NCI-H1105 treated with DMSO at 0.1 percent for 48 hours (cell line): ENCODE results near the gene MLF1.
A peak's percentile ranks its signal among the peaks of the same experiment; 100 is the strongest.
"Not testable (repeated sequence)": the region's sequence is repeated elsewhere in the genome, so short reads cannot be mapped to it uniquely, and the experiment has no call there.

Experiments
- DNase-seq: peaks from one replicate; lab custom pipeline; 2025; lab: John Stamatoyannopoulos, UW

MLF1 gene, protein sequence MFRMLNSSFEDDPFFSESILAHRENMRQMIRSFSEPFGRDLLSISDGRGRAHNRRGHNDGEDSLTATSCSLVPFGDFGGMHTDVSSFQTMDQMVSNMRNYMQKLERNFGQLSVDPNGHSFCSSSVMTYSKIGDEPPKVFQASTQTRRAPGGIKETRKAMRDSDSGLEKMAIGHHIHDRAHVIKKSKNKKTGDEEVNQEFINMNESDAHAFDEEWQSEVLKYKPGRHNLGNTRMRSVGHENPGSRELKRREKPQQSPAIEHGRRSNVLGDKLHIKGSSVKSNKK

DNA sequence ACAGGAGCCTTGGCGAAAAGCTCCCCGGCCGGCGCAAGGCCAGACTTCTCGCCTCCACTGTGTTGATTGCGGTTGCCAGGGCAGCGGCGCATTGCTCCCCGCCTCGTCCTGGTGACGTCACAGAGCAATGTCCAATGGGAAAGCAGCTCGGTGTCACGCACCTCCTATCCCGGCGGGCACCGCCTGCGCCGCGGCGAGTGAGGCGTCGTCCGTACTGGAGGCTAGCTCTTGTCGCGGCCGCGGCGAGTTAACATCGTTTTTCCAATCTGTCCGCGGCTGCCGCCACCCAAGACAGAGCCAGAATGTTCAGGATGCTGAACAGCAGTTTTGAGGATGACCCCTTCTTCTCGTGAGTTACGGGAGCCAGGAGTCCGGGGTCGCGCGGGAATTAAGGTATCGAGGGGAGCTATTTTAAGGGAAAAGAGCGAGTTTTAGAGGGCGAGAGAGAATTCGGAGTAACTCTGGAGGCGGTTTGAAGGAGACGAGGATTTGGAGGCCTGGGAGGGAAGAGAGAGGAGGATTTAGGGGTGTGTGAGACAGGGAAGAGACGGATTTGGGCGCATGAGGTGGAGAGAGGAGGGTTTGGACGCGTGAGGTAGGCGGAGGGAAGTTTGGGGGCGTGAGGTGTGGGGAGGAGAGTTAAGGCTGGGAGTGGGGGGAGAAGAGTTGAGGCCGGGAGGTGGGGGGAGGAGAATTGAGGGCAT, at the start of gene MLF1:
MLF1 (plus strand) TSS at position 196 of the 704 bp plus-strand sequence; CDS start at position 303, 107 bp downstream.
- DNase-seq, result peak; percentile 98

DNA sequence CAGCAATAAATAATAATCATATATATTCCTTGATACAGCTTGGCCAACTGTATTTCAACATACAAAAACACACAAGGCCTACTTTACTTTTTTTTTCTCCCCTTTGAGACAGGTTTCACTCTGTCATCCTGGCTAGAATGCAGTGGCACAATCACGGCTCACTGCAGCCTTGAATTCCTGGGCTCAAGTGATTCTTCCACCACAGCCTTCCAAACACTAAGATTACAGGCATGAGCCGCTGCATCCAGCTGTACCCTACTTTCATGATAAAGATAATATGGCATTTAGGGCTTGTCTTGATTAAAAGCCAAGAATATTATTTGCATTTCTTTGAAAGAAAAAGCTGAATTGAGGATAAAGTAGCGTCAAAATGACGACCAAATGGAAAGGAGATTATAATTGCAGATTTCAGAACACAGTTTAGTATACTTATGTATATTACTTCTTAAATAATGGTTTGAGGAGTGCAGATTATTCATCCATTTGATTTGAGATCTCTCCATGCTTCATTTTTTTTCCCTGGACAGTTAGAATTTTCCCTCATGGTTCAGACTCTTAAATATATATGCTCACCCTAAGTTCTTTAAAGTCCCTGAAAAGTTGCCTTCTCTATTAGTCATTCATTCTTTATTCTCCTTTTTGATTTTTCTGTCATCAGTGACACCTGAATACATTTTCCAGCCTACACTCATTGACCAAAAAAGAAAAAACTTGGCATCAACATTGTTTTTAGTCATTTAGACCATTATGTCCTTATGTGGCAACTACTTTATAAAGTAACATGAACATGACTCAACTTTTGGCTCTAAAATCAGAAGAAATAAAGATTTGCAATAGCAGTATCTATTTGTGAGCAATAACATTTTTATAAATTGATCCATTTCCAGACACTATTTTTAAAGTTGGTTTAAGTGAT, 48.5 kb upstream of the MLF1 start:
- no peak for DNase-seq

DNA sequence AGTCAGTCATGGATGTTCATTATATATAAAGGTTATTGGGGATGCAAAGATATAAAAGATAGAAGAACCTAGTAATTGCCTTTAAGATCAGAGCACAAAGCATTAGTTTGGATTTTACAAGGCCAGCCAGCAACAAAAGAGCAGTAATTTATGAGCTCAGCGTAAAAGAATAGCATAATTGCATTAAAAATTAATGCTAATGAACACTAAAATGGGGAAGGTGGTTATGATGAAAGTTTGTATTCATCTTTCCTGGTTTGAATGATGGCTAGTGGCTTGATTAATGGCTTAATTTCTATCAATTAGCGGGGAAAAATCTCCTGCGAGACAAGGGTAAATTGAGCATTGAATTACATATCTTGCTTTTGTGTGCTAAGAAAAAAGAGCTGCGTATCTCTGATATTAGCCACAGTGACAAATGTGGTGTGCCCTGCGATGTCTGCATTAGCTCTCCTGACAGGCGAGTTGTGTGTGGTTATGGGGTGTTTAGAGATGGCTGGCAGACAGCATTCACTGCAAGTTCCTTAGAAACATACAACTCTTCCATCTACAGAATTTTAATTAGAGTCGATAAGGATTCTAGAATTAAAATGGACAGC, 42.8 kb upstream of the MLF1 start:
- peak; percentile 99 for DNase-seq

DNA sequence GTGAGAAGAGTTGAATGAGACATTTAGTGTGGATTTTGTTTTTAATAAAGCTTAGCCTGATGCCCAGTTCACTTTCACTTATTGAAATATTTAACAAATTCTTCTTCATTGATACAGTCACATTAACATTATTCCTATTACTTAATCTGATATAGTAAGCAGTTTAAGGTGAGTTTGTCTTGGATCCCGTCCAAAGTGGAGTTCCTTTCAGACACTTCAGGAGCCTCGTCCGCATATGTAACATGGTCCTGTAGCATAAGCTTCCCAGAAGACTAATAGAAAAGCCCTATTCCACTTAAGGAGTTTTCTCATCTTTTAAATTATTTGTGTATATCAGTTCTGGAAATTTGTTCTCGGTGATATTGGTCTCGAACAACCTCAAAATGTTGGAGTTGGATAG, 39.7 kb upstream of the MLF1 start:
- peak; percentile 78 for DNase-seq

DNA sequence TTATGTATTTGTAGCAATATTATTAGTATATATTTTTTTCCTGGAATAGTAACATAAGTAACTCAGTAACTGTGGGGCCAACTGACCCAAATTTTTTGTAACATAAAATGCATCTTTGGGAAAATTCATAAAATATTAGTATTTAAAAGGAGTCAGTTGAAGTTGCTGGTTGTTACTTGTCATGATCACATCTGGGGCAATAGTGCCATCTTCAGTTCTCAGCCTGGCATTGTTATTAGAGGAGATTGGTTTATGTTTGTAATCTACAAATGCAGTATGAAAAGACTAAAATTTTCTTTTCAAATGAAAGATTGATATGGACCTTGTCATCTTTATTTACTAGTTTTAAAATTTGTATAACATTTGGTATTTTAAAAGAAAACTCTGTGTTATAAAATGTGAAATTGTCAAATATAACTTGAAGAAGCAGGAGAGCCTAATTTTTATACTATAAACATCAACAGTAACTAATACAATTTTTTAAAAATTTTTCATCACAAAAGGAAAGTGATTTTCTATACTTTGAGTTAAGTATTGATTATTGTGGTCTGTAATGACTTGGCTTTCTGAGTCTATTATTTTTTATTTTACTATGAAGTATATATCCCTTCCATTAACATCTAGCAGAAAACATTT, 38.8 kb upstream of the MLF1 start:
- peak; percentile 82 for DNase-seq

DNA sequence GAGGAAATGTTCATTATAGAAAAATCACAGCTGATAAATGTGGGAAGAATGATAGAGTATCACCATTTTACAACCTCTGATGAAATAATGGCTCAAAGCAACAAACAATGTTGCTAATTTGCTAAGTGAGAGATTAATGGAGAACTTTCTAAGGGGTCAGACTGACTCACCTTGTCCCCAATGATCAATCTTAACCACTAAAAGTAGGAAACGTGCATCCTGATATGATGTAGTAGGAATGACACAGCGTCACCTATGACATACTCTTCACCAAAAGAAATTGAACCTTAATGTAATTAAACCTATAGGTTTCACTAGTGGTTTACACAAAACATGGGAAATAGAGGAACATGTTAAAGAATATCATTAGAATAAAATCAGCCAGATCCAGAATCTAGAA, 35.1 kb upstream of the MLF1 start:
- no peak for DNase-seq

DNA sequence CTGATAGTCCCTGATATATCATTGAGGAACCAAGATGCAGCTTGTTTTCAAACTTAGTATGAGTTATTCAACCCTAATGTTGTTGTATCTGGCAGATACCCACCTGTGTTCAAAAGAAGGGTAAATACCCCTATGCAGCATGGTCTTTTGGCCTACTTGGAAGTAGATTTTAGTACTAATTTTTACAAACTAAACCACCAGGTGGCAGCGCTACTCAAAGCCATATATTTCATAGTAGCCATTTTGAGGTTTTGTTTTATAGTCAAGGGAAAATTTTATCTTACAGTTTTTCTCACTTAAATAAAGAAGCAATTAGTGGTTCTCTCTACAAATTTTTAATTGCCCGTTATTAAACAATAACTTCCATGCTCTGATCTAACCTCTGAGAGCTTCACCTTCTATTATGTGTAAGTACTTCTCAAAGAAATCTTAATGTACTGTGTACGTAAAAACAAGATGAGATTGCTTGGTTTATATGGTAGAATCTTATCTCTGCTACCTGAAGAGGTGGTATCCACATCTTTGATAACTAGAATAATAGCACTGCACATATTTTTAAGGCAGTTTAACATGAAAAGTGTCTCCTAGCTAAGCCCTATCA, 31.5 kb upstream of the MLF1 start:
- DNase-seq, result peak; percentile 92

DNA sequence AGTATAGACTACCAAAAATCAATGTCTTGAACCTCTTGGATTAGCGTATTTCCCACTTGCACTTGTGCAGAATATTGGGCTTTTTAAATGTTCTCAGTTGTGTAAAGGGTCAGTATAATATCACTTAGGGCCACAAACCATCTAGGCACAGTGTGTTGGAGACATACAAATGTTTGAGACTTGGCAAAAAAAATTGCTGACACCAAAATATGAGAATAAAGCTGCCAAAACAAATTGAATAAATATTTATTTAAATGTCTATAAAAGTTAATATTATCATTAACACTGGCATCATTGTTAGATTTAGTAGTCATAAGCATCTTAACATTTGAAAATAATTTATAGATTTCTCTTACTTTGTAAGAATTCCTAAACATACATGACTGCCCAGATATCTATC, 30.9 kb upstream of the MLF1 start:
- no peak for DNase-seq

DNA sequence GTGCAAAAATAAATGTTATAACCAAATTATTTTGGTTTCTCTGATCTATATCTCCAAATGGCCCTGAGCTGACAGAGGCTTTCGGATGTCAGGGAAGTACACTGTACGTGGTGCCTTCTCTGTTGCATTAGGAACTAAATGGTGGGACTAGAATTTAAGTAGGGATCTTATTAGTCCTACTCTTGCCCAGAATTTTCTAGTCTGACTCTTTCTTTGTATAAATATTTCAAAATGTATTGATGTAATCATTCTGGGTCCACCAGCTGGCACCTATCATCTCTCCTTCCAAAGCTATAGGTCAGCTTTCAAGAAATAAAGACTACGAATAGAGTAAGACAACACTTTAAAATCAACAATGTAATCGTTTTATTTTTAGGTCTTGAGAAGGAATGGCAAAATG, 22.3 kb upstream of the MLF1 start:
- DNase-seq, result no peak

DNA sequence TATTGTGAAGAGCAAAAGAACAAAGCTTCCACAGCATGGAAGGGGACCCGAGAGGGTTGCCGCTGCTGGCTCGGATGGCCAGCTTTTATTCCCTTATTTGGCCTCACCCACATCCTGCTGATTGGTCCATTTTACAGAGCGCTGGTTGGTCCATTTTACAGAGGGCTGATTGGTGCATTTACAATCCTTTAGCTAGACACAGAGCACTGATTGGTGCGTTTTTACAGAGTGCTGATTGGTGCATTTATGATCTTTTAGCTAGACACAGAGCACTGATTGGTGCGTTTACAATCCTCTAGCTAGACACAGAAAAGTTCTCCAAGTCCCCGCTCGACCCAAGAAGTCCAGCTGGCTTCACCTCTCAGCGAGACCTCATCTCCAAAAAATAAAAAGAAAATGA, 21.1 kb upstream of the MLF1 start:
- DNase-seq, result not testable (repeated sequence)

DNA sequence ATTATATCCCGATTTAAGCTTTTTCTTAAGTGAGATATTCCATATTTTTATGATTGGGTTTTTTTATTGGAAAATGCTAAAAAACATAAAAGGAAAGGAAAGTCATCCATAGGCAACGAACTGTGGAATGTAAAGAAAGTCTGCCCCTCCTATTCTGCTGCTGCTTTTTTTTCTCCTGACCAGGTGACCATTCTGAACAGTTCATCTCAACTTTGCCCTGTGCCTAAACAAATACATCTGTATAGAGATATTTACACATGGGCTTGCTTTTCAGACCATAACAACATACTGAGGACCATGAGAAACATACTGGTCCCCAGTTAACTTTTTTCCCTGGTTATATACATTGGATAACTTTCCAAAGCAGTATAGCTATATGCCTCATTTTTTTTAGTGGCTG, 18.9 kb upstream of the MLF1 start:
- no peak for DNase-seq

DNA sequence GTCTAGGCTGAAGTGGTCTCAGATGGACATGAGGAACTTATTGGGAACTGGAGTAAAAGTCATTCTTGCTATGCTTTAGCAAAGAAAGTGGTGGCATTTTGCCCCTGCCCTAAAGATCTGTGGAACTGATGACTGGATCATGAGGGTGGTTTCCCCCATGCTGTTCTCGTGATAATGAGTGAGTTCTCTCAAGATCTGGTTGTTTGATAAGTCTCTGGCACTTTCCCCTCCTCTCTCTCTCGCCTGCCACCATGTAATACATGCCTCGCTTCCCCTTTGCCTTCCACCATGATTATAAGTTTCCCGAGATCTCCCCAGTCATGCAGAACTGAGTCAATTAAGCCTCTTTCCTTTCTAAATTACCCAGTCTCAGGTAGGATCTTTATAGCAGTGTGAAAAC, 11.5 kb upstream of the MLF1 start:
- DNase-seq, result no peak

DNA sequence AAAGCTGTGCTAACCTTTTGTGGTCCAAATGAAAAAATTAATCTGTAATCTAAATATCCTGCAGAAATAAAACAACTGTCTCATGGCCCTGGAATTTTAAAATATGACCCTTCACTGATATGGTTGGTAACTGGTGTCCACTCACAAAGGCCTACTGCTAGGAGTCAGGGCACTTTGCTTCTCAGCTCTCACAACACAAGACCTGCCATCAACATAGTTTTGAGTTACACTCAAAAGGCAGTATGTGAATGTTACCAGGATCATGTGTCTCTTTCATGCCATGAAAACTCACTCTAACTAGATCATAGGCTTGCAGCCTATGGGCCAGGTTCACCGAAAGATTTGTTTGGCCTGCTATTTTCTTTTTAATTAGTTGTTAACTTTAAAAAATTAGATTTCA, 10.0 kb upstream of the MLF1 start:
- no peak for DNase-seq

DNA sequence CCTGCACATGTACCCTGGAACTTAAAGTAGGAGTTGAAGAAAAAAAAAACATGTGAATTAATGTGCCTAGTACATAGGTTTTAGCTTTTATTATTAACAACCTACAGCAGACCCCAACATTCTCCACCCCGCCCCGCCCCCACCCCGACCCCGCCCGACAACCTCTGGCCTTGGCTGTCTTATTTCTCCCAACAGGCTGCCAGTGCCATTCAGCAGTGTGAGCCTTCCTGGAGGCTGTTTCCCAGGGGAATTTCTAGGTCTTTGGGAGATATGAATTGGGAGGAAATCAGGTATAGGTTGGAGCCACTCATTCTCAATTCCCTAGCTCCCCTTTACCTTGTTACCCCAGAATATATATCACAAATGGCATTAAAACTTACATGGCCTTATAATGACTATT, 8.3 kb upstream of the MLF1 start:
- DNase-seq, result no peak

DNA sequence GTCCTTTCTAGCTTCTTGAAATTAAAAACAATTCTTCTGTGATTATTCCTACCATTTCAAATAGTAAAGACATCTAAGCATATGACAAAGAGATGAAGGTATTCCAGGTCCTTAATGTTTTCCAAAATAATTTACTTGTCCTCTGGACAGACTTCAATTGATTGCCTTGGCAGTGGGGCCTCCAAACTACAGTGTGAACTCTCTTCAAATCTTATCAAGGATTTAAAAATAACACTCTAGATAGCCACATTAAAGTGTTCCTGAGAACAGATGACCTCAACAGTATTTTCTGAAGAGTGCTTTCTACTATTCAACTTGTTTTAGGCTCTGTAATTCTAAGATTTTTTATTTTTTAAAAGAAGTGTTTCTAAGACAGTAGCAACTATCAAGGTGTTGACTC, 7.9 kb upstream of the MLF1 start:
- no peak for DNase-seq

DNA sequence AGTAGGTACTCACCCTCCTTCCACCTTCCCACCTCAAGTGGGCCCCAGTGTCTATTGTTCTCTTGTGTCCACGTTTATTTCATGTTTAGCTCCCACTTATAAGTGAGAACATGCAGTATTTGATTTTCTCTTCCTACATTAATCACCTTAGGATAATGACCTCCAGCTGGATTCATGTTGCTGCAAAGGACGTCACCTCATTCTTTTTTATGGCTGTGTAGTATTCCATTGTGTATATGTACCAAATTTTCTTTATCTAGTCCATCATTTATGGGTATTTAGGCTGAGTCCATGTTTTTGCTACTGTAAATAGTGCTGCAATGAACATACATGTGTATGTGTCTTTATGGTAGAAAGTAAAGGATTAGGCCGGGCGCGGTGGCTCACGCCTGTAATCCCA, 5.9 kb upstream of the MLF1 start:
- DNase-seq, result no peak

DNA sequence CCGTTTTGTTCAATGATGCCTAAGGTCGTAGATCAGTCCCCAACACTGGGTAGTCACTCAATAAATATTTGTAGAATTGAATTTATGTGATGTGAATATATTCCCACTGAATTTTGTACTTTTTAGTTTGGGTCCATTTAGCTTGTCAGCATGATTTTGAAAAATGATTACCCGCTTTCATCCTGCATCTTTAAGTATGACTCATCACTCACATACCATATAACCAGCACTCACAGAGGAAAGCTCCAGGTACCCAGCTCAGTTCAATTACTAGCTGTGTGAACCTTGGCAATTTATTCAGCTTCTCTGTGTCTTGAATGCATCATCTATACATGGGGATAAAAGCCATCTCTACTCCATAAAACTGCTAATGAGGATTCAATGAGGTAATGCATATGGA, 2.2 kb upstream of the MLF1 start:
- no peak for DNase-seq

DNA sequence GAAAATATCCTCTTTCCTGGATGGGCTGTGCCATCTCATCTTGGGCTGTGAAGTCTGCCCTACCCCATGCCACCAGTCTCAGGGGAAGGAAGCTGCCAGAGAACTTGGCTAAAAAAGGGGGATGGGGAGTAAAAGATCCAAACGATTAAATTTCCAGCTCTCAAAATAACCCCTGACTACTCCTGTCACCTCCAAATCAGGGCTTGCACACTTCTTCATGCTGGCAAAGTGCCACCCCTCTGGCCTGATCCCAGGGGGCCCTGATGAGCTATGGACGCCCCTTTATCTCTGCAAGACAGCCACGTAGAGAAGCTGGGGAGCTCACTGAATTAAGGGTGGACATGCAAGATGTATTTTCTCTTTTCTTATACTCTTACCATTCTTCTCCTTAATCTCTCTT, 1.2 kb upstream of the MLF1 start:
- DNase-seq, result no peak

DNA sequence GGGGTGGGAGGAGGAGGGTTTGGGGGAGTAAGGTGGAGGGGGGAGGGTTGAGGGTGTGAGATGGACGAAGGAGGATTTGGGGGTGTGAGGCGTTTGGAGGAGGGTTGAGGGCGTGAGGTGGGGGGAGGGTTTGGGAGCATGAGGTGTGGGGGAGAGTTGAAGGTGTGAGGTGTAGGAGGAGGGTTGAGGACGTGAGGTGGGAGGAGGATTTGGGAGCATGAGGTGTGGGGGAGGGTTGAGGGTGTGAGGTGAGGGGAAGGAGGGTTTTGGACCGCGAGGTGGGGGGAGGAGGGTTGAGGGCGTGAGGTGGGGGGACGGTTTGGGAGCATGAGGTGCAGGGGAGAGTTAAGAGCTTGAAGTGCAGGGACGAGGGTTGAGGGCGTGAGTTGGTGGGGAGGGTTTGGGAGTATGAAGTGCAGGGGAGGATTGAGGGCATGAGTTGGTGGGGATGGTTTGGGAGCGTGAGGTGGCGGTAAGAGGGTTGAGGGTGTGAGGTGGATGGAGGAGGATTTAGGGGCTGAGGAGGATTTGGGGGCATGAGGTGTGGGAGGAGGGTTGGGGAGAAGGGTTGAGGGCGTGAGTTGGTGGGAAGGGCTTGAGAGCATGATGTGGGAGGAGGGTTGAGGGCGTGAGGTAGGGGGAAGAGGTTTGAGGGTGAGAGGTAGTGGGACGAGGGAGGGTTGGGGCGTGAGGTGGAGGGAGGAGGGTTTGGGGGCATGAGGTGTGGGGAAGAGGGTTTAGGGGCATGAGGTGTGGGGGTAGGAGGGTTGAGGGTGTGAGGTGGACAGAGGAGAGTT, 1.2 kb downstream of the MLF1 start:
- DNase-seq, result no peak

DNA sequence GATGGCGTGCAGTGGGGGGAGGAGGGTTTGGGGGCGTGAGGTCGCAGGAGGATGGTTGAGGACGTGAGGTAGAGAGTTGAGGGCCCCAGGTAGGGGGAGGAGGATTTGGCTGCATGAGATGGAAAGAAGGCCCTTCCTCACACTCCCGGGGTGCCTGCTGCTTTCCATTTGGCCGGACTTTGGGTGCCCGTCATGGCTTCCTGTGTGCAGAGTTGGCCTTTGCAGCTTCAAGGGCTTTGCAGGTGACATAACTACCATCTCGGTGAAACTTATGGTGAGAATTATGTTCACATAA, 1.7 kb downstream of the MLF1 start:
- no peak for DNase-seq

DNA sequence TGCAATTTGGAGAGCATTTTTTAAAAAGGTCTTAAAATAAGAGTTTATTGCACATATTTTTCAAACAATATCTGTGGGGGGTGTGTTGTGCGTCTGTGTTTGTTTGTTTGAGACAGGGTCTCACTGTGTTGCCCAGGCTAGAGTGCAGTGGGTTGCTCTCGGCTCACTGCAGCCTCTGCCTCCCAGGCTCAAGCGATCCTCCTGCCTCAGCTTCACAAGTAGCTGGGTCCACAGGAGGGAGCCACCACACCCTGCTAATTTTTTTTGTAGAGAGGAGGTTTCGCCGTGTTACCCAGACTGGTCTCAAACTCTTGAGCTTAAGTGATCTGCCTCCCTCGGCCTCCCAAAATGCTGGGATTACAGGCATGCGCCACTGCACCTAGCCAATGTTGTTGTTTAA, 2.7 kb downstream of the MLF1 start:
- no peak for DNase-seq
